ENCODE results near the gene TTC22.

- TF ChIP-seq CTCF (IDR thresholded peaks at IDR 0.05): no peak
- TF ChIP-seq POLR2A (IDR thresholded peaks at IDR 0.05): no peak
Observed at GRCh38 chr1:54805981-54806381, 4.9 kb upstream of the TTC22 start.

Data from right lobe of liver (tissue), 4 donors.